ENCODE data around the gene BTG2.

- TF ChIP-seq EZH2 (IDR thresholded peaks at IDR 0.05; ENCODE audit: insufficient read depth, poor library complexity, severe bottlenecking) (no peak), EZH2phosphoT487 (IDR thresholded peaks at IDR 0.05; ENCODE audit: insufficient read depth, low read depth) (no peak)
Observed at GRCh38 chr1:203346769-203347102, 41.4 kb downstream of the BTG2 start.
